NB4 (cell line): ENCODE measurements around the gene DBNL.

Experiments
- DNase-seq: peaks from one replicate; pipeline ENCODE4 v3.0.0; 2010; ENCODE audit warnings: low read depth
- H3K4me3 ChIP-seq: one replicate; pipeline ENCODE4 v1.5.1; 2011; ENCODE audit warnings: mild to moderate bottlenecking, low read depth, low read length, moderate library complexity
- MYC ChIP-seq: IDR thresholded peaks from 2 replicates; pipeline ENCODE4 v1.6.1; 2011; ENCODE audit warnings: low read depth, low read length
- POLR2A ChIP-seq: IDR thresholded peaks from 2 replicates; pipeline ENCODE4 v1.6.1; 2011; ENCODE audit warnings: mild to moderate bottlenecking; ENCODE audit not compliant: insufficient read length; ENCODE audit errors: extremely low read depth
- TF ChIP-seq, protein P1 (sequence below): IDR thresholded peaks from 2 replicates; pipeline ENCODE4 v1.6.1; 2011; ENCODE audit warnings: low read depth, low read length
- TF ChIP-seq, protein P2 (sequence below): IDR thresholded peaks from one replicate; pipeline ENCODE4 v1.5.1; 2012; ENCODE audit warnings: low read depth, low read length

DBNL gene

DNA sequence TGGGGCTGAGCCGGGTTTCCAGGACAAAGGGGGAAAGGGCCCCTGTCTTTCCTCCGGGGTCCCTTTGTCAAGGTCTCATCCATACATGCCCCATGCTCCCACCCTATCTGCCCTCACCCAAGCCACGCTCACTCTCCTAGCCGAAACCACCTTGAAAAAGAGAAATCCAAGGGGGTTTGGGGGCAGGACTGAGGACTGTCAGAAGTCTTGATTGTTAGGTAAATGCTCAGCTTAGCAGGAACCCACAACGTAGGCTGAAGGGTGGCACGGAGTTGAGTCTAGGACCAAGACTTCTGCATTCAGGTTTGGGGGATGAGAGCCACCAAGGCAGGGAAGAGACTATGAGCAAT, 21.6 kb downstream of the DBNL start:
- H3K4me3 ChIP-seq: no peak overlapping the region
- TF ChIP-seq MYC (no peak), POLR2A (no peak)
- TF ChIP-seq, protein P1, sequence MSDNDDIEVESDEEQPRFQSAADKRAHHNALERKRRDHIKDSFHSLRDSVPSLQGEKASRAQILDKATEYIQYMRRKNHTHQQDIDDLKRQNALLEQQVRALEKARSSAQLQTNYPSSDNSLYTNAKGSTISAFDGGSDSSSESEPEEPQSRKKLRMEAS: no peak
- TF ChIP-seq, protein P2, sequence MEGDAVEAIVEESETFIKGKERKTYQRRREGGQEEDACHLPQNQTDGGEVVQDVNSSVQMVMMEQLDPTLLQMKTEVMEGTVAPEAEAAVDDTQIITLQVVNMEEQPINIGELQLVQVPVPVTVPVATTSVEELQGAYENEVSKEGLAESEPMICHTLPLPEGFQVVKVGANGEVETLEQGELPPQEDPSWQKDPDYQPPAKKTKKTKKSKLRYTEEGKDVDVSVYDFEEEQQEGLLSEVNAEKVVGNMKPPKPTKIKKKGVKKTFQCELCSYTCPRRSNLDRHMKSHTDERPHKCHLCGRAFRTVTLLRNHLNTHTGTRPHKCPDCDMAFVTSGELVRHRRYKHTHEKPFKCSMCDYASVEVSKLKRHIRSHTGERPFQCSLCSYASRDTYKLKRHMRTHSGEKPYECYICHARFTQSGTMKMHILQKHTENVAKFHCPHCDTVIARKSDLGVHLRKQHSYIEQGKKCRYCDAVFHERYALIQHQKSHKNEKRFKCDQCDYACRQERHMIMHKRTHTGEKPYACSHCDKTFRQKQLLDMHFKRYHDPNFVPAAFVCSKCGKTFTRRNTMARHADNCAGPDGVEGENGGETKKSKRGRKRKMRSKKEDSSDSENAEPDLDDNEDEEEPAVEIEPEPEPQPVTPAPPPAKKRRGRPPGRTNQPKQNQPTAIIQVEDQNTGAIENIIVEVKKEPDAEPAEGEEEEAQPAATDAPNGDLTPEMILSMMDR: no peak
- DNase-seq: no peak

DNA sequence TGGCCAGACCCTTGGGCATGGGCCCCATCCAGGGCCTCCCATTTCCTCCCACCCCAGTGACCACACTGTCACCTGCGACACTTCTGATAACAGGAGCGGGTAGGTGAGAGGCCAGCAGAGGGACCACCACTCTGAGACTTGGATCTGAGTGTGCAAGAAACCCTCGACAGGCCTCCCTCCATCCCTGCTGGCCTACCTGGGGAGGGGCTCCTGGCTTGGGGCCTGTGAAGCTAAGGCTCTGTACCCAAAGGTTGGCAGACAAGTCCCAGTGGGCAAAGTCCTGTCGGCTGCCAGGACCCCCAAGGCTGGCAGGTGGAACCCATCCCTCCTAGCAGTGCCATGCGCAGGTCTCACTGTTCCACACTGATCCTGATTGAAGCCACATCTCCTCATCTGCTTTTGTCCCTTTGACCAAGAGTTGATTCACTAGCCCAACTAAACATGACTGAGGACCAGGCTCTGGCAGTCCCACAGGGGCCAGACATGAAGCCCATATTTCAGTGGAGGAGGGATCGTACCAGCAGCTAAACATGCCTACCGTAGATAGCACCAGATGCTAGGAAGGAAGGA, 22.1 kb downstream of the DBNL start:
- peak; percentile 26 for DNase-seq
- TF ChIP-seq, protein P1: no peak
- TF ChIP-seq POLR2A (no peak), MYC (no peak)
- TF ChIP-seq, protein P2: no peak
- H3K4me3 ChIP-seq: no peak overlapping the region

DNA sequence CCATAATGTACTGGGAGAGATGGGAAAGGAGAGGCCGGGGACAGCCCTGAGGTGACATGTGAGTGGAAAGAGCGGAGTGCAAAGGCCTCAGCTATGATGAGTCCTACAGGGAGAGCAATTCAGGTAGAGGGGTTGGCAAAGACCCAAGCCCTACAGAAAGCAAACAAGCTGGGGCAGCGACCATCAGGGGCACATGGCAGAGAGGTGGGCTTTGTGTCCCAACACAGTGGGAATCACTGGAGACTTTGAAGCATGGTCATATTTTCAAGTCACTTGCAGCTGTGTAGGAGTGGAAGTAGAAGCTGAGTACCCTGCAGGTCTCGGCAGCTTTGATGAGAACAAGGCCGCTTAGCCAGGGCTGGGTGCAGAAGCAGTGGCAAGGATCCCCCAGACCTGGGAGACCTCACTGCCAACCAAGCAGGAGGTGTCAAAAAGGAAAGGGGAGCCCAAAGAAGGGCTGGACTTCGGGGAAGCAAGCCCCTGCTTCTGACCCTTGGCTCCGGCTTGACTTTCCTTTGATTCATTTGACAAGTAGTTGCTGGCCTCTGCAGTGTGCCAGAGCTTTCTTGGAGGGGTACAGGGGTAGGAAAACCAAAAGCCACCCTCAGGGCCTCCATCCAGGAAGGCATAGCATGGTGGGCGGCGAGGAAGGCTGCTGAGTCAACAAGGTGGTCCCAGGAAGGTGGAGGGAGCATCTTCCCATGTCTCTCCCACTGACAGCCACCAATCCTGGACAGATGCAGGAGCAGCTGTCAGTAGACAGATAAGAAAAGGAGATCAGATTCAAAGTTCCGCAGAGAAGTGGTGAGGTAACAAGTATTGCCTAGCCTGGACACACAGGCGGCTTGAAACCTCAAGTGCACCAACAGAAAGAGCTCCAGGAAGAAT, 22.8 kb downstream of the DBNL start:
- no peak overlapping the region for H3K4me3 ChIP-seq
- TF ChIP-seq, protein P2: no peak
- no peak for TF ChIP-seq MYC
- TF ChIP-seq, protein P1: no peak
- TF ChIP-seq POLR2A: no peak
- DNase-seq: peak; percentile 33

DNA sequence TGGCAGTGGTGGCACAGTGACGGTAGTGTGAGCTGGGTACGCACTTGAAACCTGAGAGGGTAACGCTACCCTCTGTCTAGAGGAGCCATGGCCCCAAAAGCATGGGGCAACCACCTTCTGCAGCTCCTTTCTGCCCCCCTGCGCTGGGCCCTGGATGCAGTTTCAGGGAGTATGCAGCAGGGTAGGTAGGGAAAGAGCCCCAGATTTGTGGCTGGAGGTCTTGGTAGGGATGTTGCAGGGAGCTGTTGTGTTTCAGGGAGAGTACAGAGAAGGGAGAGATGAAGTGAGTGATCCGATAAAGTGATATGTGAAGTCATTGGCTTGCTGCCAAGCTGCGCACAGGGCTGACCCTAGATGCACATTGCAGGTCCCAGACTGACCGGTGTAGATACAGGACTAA, 23.6 kb downstream of the DBNL start:
- H3K4me3 ChIP-seq: no peak overlapping the region
- DNase-seq: no peak
- TF ChIP-seq, protein P2: no peak
- no peak for TF ChIP-seq POLR2A
- TF ChIP-seq MYC: no peak
- TF ChIP-seq, protein P1: no peak

DNA sequence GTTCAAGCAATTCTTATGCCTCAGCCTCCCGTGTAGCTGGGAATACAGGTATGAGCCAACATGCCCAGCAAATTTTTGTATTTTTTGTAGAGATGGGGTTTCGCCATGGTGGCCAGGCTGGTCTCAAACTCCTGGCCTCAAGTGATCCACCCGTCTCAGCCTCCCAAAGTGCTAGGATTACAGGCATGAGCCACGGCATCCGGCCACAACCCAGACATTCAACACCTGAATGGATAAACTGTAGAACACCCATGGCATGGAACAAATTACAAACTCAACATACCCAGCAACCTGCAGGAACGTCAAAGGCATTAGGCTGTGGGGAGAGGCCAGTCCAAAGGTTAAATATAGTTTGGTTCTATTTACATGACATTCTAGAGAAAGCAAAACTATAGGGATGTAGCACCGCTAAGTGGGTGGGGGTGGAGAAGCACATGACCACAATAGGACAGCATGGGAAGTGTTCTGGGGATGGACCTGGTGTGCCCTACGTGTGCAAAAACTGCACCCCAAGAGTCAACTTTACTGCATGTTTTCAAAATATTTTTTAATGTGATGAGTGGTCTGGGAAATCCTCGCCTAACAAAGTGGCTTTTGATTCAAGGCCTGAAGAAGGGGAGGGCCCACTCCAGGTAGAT, 27.3 kb downstream of the DBNL start:
- no peak for DNase-seq
- TF ChIP-seq, protein P1: no peak
- no peak for TF ChIP-seq POLR2A
- no peak for TF ChIP-seq MYC
- TF ChIP-seq, protein P2: no peak
- no peak overlapping the region for H3K4me3 ChIP-seq
